ENCODE measurements around the gene GPR158. TPM values are rescaled to one million over a fixed set of nuclear protein-coding genes. Genes with fewer than 3 reads are reported as not detected.

The GPR158 gene
- total RNA-seq, 1 donor from 2014 or later: 7.5 TPM

DNA sequence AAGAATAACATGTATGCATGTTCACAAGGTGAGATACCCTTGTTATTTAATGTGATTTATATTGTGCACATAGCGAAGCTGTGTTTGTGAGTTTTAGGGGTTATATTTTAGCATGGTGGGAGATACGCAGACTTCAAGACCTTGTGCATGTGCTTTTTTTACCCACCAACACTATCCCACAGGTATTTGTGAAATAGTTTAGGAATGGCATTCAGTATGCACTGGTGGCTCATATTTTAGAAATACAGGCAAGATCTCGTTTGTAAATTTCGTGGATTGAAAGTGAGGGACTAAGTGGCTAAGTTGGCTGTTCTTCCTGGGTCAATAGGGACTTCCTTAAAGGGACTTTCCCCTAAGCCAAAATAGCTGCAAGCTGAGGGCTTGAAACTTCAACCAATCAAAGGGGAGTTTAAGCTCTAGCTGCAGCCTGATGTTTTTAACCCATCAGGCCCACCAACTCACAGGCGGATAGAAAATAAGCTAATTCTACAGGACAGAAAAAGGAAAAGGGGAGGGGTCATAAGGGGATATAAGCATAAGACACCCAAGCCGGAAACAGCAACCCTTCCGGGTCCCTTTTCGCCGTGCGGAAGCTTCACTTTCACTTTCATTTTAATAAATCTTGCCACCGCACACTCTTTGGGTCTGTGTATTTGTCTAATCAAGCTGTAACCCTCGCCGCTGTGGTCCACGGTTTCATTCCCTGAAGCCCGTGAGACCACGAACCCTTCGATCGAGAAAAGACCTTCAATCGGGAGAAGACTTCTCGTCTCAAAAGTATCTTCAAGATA is 291.0 kb downstream of the GPR158 start:
- Mint-ChIP-seq H3K9me3 (peaks cover 17% of the 10 kb centered on the region), H3K36me3 (peaks cover 3% of the 10 kb centered on the region), H3K27me3 (ENCODE audit: low read depth) (no peaks in the 10 kb centered on the region), H3K4me1 (peaks cover 32% of the 10 kb centered on the region), H3K27ac (no peak overlapping the region), H3K4me3 (no peak overlapping the region)
- TF ChIP-seq, protein P1, sequence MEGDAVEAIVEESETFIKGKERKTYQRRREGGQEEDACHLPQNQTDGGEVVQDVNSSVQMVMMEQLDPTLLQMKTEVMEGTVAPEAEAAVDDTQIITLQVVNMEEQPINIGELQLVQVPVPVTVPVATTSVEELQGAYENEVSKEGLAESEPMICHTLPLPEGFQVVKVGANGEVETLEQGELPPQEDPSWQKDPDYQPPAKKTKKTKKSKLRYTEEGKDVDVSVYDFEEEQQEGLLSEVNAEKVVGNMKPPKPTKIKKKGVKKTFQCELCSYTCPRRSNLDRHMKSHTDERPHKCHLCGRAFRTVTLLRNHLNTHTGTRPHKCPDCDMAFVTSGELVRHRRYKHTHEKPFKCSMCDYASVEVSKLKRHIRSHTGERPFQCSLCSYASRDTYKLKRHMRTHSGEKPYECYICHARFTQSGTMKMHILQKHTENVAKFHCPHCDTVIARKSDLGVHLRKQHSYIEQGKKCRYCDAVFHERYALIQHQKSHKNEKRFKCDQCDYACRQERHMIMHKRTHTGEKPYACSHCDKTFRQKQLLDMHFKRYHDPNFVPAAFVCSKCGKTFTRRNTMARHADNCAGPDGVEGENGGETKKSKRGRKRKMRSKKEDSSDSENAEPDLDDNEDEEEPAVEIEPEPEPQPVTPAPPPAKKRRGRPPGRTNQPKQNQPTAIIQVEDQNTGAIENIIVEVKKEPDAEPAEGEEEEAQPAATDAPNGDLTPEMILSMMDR (IDR thresholded peaks at IDR 0.05; ENCODE audit: unreplicated experiment): no peak
- no peak for DNase-seq (ENCODE audit: low spot score in 2 of 2, unreplicated experiment in 2 of 2)

DNA sequence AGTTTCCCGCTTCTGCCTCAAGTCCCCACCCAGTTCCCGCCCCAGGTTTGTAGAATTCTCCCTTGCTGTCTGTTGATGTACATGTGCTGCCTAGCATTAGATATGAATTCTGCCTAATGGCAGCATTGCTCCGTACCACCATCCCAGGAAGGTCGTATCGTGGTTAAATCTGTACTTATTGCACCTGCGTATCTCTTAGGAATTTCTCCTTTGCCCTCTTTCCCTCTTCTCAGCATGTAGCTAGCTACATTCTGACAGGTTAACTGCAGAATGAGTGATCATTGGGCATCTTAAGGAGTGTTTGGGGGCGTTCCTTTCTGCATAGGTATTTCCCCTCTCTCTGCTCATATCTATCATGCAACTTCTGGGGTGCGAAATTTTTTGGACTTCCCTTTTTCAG is 293.1 kb downstream of the GPR158 start:
- TF ChIP-seq, protein P1 (IDR thresholded peaks at IDR 0.05; ENCODE audit: unreplicated experiment): no peak
- DNase-seq (ENCODE audit: low spot score in 2 of 2, unreplicated experiment in 2 of 2): no peak
- Mint-ChIP-seq H3K4me3 (no peak overlapping the region), H3K27ac (peak overlapping the region; percentile 71), H3K4me1 (peaks cover 30% of the 10 kb centered on the region), H3K36me3 (peaks cover 5% of the 10 kb centered on the region), H3K9me3 (peaks cover 13% of the 10 kb centered on the region), H3K27me3 (ENCODE audit: low read depth) (no peaks in the 10 kb centered on the region)

DNA sequence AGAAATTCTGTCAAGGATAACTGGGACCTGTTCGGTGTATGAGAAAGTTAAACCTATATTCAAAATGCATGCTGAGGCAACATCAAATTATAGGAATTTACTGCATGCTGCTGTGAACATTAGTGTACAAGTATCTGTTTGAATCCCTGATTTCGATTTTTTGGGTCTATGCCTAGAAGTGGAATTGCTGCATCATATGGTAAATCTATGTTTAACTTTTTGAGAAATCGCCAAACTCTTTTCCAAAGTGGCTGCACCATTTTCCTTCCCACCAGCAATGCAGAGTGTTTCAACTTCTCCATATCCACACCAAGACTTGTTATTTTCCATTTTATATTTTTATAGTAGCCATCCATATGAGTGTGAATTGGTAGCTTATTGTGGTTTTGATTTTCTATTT is 306.7 kb downstream of the GPR158 start:
- Mint-ChIP-seq H3K9me3 (peaks cover 9% of the 10 kb centered on the region), H3K27ac (no peak overlapping the region)

DNA sequence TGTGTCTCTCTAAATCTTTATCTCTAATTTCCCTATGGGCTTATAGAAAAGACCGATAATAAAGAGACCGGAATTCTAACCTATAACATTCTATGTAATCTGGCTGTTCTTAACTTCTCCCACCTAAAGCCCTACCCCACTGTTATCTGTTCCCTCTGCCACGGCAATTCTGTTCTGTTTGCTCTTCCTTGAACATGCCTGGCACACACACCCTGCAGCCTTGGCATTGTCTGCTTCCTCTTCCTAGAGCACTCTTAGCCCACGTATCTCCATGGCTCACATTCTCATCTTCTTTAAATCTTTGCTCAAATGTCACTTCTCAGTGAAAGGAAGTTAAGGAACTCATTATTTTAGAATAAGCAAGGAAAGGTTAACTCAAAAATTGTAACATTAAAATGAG is 309.2 kb downstream of the GPR158 start:
- Mint-ChIP-seq H3K27me3 (ENCODE audit: low read depth) (no peaks in the 10 kb centered on the region), H3K36me3 (peaks cover 7% of the 10 kb centered on the region), H3K27ac (no peak overlapping the region), H3K4me1 (peaks cover 8% of the 10 kb centered on the region), H3K4me3 (no peak overlapping the region), H3K9me3 (peaks cover 9% of the 10 kb centered on the region)
- TF ChIP-seq, protein P1 (IDR thresholded peaks at IDR 0.05; ENCODE audit: unreplicated experiment): no peak
- no peak for DNase-seq (ENCODE audit: low spot score in 2 of 2, unreplicated experiment in 2 of 2)

More for the DNA sequence above, 306.7 kb downstream of the GPR158 start:
- H3K4me3 Mint-ChIP-seq: no peak overlapping the region
- H3K4me1 Mint-ChIP-seq: peaks cover 4% of the 10 kb centered on the region
- DNase-seq (ENCODE audit: low spot score in 2 of 2, unreplicated experiment in 2 of 2): no peak
- peaks cover 7% of the 10 kb centered on the region for H3K36me3 Mint-ChIP-seq
- no peaks in the 10 kb centered on the region for H3K27me3 Mint-ChIP-seq (ENCODE audit: low read depth)
- TF ChIP-seq, protein P1 (IDR thresholded peaks at IDR 0.05; ENCODE audit: unreplicated experiment): no peak

DNA sequence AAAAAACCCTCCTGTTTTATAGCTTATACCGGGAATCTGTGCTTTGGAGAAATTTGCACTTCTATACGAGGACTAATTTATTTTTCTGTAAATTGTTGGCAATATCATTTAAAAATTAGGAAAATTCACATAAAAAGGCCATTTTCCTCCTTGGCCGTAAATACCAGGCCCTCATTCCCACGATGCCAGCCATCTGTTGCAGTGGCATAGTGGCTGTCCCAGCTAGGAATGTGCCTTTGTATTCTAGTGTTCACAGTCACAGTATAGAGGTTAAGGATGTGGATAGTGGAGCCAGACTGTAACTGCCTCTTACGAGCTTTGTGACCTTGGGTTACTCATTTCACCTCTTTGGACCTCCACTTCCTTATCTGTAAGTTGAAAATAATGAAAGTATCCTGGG is 312.5 kb downstream of the GPR158 start:
- Mint-ChIP-seq H3K27ac (no peak overlapping the region), H3K4me1 (peaks cover 16% of the 10 kb centered on the region), H3K27me3 (ENCODE audit: low read depth) (no peaks in the 10 kb centered on the region), H3K9me3 (peaks cover 5% of the 10 kb centered on the region), H3K4me3 (no peak overlapping the region), H3K36me3 (peaks cover 6% of the 10 kb centered on the region)
- no peak for DNase-seq (ENCODE audit: low spot score in 2 of 2, unreplicated experiment in 2 of 2)
- TF ChIP-seq, protein P1 (IDR thresholded peaks at IDR 0.05; ENCODE audit: unreplicated experiment): no peak
